ENCODE data around the gene PKD1L1.

GRCh38 chr7:47954231-47954911, 6.1 kb upstream of the PKD1L1 start:
- TF ChIP-seq CTCF (optimal IDR thresholded peaks at IDR 0.05 in 1 of 3, IDR thresholded peaks at IDR 0.05 in 1 of 3, conservative IDR thresholded peaks at IDR 0.05 in 1 of 3; ENCODE audit: extremely low read depth in 1 of 3, insufficient read depth in 2 of 3, low read length in 3 of 3), result no peak
- no peak for TF ChIP-seq EZH2 (IDR thresholded peaks at IDR 0.05; ENCODE audit: low read length)
